ENCODE data around the gene FGD5.

- TF ChIP-seq, protein P1, sequence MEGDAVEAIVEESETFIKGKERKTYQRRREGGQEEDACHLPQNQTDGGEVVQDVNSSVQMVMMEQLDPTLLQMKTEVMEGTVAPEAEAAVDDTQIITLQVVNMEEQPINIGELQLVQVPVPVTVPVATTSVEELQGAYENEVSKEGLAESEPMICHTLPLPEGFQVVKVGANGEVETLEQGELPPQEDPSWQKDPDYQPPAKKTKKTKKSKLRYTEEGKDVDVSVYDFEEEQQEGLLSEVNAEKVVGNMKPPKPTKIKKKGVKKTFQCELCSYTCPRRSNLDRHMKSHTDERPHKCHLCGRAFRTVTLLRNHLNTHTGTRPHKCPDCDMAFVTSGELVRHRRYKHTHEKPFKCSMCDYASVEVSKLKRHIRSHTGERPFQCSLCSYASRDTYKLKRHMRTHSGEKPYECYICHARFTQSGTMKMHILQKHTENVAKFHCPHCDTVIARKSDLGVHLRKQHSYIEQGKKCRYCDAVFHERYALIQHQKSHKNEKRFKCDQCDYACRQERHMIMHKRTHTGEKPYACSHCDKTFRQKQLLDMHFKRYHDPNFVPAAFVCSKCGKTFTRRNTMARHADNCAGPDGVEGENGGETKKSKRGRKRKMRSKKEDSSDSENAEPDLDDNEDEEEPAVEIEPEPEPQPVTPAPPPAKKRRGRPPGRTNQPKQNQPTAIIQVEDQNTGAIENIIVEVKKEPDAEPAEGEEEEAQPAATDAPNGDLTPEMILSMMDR (IDR thresholded peaks at IDR 0.05) = no peak
- TF ChIP-seq POLR2A (IDR thresholded peaks at IDR 0.05) (no peak), POLR2AphosphoS5 (IDR thresholded peaks at IDR 0.05) (no peak)
Observed at GRCh38 chr3:14890476-14890875, 71.7 kb downstream of the FGD5 start.
